ENCODE data around the gene FBXL7. TPM values are rescaled to one million over a fixed set of nuclear protein-coding genes. Genes with fewer than 3 reads are reported as not detected.

The FBXL7 gene
- total RNA-seq, 1 donor from 2014 or later = 21.3 TPM

DNA sequence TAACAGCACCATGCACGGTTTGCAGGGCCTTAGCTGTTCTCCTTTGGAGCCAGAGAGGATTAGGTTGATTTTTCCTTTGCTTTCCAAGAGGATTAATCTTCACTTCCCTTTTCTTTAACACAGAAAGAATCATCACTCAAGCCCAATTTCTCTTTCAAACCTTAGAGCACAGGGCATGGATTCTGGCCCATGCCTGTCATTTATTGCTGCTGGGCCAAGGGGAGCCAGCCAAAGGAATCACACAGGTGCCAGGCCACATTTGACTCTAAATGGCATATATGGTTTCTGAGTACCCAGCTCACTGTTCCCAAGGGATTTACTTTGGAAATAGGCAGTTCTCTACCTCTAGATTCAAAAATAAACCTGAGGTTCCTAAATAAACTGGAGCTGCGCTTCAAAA is 58.3 kb downstream of the FBXL7 start:
- Mint-ChIP-seq H3K36me3 (no peaks in the 10 kb centered on the region), H3K9me3 (peaks cover 4% of the 10 kb centered on the region), H3K4me1 (ENCODE audit: unreplicated experiment) (peaks cover 4% of the 10 kb centered on the region), H3K4me3 (no peak overlapping the region), H3K27me3 (no peaks in the 10 kb centered on the region), H3K27ac (no peak overlapping the region)
- TF ChIP-seq, protein P1, sequence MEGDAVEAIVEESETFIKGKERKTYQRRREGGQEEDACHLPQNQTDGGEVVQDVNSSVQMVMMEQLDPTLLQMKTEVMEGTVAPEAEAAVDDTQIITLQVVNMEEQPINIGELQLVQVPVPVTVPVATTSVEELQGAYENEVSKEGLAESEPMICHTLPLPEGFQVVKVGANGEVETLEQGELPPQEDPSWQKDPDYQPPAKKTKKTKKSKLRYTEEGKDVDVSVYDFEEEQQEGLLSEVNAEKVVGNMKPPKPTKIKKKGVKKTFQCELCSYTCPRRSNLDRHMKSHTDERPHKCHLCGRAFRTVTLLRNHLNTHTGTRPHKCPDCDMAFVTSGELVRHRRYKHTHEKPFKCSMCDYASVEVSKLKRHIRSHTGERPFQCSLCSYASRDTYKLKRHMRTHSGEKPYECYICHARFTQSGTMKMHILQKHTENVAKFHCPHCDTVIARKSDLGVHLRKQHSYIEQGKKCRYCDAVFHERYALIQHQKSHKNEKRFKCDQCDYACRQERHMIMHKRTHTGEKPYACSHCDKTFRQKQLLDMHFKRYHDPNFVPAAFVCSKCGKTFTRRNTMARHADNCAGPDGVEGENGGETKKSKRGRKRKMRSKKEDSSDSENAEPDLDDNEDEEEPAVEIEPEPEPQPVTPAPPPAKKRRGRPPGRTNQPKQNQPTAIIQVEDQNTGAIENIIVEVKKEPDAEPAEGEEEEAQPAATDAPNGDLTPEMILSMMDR (conservative IDR thresholded peaks at IDR 0.05) = no peak
- no peak for DNase-seq (ENCODE audit: extremely low spot score, unreplicated experiment)

DNA sequence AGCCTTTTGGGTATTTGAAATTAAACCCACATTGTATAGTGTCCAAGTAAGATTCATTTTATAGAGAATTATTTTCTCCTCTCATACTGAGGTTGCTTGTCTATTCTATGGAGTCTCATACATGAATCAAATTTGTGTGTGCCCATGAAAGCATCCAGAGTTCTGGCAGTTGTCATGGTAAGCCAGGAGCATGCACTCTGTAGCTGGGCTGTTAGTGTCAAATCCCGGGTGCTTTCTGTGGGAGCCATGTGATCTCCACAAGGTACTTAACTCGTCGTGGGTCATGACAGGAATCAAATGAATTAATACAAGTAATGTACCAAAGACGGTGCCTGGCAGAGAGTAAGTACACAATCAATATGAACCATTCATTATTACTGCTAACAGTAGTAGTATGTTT is 58.7 kb downstream of the FBXL7 start:
- H3K4me1 Mint-ChIP-seq (ENCODE audit: unreplicated experiment) = peaks cover 4% of the 10 kb centered on the region
- no peaks in the 10 kb centered on the region for H3K36me3 Mint-ChIP-seq
- no peak overlapping the region for H3K4me3 Mint-ChIP-seq
- H3K9me3 Mint-ChIP-seq = peaks cover 4% of the 10 kb centered on the region
- H3K27ac Mint-ChIP-seq = no peak overlapping the region
- DNase-seq (ENCODE audit: extremely low spot score, unreplicated experiment) = no peak
- H3K27me3 Mint-ChIP-seq = no peaks in the 10 kb centered on the region
- TF ChIP-seq, protein P1 (conservative IDR thresholded peaks at IDR 0.05) = no peak

DNA sequence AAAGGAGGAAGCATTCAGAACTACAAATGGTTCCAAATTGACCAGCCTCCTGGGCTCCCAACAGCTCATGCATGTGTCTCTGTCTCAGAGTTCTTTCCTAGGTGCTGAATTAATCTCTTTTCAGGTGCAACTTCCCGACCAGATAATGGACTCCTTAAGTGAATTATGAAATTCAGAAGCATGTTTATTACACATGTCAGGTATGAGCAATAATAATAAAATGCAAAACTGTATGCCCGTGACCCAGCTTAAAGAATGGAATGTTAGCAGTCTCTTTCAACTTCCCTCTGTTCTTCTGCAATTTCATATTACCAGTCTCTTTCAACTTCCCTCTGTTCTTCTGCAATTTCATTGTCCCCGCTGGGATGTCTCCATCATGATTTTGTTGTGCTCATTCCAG is 60.4 kb downstream of the FBXL7 start:
- Mint-ChIP-seq H3K4me3 (no peak overlapping the region), H3K27me3 (no peaks in the 10 kb centered on the region), H3K9me3 (peaks cover 4% of the 10 kb centered on the region), H3K36me3 (no peaks in the 10 kb centered on the region), H3K4me1 (ENCODE audit: unreplicated experiment) (peaks cover 4% of the 10 kb centered on the region), H3K27ac (no peak overlapping the region)
- no peak for DNase-seq (ENCODE audit: extremely low spot score, unreplicated experiment)
- TF ChIP-seq, protein P1 (conservative IDR thresholded peaks at IDR 0.05) = no peak

DNA sequence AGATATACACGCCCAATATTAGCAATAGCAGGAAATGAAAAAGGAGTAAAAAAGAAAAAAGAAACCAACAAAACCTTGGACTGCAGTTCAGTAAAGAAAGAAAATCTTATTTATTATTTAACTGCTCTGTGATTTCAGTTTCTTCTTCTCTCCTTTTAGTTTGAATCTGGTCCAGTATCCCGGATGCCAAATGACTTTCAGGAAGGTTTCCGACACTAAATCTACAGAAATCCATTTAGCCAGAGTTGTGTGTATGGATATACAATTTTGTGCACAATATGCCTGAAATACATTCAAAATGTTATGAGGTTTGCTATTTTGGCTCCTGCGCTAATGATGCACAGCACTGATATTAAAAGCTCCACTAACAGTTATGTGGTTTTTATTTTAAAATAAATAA is 64.5 kb downstream of the FBXL7 start:
- TF ChIP-seq, protein P1 (conservative IDR thresholded peaks at IDR 0.05) = no peak
- DNase-seq (ENCODE audit: extremely low spot score, unreplicated experiment) = no peak
- Mint-ChIP-seq H3K4me3 (no peak overlapping the region), H3K9me3 (peaks cover 4% of the 10 kb centered on the region), H3K4me1 (ENCODE audit: unreplicated experiment) (no peaks in the 10 kb centered on the region), H3K36me3 (no peaks in the 10 kb centered on the region), H3K27me3 (no peaks in the 10 kb centered on the region), H3K27ac (no peak overlapping the region)

DNA sequence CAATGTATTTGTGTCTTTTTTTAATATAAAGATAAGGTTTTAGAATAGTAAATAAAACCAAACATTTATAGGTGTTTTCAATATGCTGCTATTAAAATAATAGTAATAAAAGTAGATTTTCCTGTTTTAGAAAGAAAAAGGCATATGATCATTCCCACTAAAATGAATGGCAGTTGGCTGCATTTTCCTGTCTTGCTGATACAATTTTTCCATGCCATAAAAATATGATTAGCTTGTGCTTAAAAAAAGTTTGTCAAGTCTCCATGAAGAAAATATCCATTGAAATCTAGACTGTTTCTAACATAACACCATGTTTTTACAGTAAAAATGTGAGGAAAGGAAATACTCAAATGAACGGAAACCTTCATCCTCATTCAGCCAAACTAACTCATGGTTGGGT is 65.0 kb downstream of the FBXL7 start:
- no peaks in the 10 kb centered on the region for H3K36me3 Mint-ChIP-seq
- H3K27ac Mint-ChIP-seq = no peak overlapping the region
- TF ChIP-seq, protein P1 (conservative IDR thresholded peaks at IDR 0.05) = no peak
- peaks cover 4% of the 10 kb centered on the region for H3K9me3 Mint-ChIP-seq
- H3K4me1 Mint-ChIP-seq (ENCODE audit: unreplicated experiment) = no peaks in the 10 kb centered on the region
- H3K27me3 Mint-ChIP-seq = no peaks in the 10 kb centered on the region
- no peak overlapping the region for H3K4me3 Mint-ChIP-seq
- DNase-seq (ENCODE audit: extremely low spot score, unreplicated experiment) = no peak

DNA sequence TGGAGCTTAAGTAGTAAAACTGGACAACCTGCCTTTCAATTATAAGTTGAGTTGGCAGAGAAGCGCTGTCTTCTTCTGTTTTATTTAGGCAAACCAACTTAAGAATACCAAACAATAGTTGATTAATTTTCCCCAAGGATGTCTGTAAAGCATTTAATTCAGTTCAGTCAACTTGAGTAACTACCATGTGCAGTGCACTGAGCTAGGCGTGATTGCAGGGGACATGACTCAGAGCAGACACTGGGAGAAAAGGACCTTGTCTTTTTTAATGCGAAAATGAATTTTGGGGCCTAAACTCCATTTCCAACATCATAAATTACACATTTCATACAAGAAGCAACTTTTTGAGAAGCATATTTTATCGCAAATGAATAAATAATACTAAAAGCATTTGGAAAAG is 66.3 kb downstream of the FBXL7 start:
- TF ChIP-seq, protein P1 (conservative IDR thresholded peaks at IDR 0.05) = no peak
- Mint-ChIP-seq H3K4me3 (no peak overlapping the region), H3K27ac (no peak overlapping the region), H3K36me3 (no peaks in the 10 kb centered on the region), H3K27me3 (no peaks in the 10 kb centered on the region), H3K4me1 (ENCODE audit: unreplicated experiment) (no peaks in the 10 kb centered on the region), H3K9me3 (peaks cover under 1% of the 10 kb centered on the region)
- no peak for DNase-seq (ENCODE audit: extremely low spot score, unreplicated experiment)
